ENCODE data around the gene FILIP1L. TPM values are rescaled to one million over a fixed set of nuclear protein-coding genes. Genes with fewer than 3 reads are reported as not detected.

Gene FILIP1L
- polyA plus RNA-seq, 12 donors, result 55.9 to 104 (median 65.0) TPM; not detected in 1

DNA sequence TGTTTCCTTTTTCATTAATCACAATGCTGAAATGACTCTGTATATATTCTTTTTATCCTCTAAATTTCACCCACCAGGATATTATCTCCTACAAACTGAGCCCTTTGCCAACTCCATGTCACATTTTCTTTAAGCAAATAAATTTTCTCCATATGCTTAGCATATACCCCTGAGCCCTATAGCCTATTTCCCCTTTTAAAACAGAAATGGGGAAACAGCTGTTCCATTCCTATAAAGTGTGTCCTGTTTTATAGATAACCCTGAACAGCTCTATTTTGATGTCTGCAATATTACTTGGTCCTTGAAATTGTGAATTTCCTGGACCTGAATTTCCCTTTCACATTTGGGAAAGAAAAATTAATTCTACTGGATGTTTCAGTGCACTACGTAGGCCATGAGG, 15.6 kb upstream of the FILIP1L start:
- DNase-seq, result no peak

DNA sequence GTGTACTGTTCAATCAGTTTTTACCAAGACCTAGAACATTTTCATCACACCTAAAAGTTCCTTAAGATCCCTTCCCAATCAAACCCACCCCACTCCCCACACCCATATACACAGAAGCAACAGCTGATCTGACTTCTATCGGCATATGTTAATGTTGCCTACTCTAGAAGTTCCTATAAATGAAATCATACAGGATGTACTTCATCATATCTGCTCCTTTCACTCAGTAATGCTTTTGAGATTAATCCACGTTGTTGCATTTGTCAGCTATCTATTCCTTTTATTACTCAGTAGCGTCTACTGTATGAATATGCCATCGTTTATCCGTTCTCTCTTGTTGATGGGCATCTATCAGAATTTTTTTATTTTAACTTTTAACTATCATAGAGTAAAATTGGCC, 14.3 kb upstream of the FILIP1L start:
- DNase-seq, result no peak

DNA sequence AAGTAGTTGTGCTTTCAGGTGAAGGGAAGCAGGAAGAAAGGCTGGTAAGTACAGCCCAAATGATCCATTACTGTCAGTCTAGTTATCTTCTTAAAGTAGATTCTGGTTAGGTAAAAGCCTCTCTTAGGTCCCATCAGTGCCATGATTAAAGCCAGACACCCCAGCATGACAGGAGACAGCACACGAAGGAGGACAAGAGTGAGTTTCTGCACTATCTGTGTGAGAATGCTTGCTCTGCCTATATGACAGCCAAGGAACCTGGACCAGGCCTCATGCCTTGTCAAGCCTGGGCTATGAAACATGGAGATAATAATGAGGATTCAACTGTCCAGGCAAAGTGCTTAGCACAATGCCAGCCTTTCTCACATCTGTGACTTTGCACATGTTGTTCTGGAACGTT, 13.5 kb upstream of the FILIP1L start:
- no peak for DNase-seq

DNA sequence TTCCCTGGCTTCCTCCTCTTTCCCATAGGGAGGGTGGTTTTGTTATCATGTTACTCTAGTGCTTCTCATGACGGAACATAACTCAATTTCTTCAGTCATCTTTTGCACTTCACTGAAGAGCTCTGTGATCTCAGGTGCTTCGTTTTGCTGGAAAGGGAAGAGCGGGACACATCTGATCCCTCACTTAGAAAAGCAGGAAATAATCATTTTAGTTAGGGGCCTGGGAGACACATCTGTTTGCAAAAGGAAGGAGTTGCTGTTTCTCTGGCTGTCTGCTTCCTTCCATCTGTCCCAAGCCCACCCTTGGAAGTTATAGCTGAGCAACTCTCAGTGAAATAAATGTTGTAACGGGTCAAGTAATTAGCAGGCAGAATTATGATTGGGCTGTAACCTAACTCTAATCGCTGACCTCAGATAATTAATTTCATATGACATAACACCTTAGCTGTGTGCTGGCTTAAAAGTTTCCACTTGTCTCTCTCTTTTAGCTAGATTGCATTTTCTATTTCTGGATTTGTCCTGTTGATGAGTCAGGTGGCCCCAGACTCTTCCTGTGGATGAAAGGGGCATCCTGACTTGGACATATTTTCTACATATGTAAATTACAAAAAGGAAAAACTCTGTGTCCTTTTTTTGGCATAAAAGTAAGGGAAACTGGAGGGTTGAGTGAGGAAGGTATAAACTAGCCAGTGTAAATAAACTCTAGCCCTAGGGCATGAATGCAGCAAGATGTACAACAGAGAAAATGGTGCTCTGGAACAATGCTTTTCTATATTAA, 11.0 kb upstream of the FILIP1L start:
- DNase-seq, result no peak

DNA sequence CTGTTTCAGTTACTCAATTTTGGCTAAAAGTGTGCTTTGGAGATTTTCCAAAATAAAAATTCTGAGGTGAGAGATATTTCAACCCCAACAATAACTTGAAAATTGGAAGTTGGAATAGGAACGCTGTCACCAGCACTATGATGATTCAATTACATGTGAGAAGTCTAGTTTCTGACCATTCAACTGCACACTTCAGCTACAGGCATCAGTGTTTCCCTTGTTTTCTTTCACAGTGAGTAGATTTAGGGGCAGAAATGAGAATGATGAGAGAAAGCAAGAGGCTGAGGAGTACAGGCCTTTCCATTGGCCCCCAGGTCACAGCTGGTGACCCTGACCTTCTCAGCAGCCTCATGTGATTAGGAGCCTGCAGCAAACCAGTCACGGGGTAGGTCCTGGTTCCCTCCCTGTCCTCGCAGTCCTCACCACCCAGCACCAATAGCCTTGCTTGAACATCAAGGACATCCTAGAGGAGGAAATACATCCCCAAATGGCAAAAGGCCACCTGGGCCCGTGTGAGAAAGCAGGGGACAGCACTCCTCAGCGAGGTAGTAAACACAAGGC, 10.0 kb upstream of the FILIP1L start:
- no peak for DNase-seq

DNA sequence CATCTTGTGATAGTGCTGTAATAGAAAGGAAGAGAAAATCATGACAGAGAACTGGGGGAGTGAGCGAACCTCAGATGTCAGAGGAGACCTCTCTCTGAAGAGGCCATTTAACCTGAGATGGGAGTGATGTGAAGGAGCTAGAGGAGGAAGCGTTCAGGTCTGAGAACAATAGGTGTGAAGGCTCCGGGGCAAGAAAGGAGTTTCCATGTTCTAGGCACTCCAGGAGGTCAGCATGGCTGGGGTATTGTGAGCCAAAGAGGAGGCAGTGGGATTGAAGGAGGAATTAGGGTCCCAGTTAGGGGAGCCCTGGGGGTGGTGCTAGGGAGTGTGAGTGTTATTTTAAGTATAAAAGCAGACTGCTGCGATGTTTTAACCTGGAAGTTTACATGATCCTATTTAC, 8.8 kb upstream of the FILIP1L start:
- DNase-seq, result no peak

DNA sequence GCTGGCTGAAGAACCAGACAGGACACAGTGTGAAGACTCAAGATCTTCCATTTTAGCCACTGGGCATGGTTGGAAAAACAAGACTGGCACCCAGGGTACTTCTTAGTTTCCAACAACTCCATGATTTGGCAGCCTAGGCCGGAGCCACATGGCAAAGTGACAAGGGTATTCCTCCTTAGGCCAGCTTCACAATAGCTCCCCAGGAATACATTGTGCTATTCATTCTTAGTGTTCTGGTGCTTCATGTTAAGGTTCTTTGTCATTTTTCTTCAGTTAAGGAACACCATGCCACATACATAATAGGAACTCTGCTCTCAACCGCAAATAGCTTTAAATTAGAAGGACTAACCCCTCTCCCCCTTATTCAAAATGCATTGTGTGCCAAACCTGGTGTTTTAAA, 8.0 kb upstream of the FILIP1L start:
- DNase-seq, result no peak

DNA sequence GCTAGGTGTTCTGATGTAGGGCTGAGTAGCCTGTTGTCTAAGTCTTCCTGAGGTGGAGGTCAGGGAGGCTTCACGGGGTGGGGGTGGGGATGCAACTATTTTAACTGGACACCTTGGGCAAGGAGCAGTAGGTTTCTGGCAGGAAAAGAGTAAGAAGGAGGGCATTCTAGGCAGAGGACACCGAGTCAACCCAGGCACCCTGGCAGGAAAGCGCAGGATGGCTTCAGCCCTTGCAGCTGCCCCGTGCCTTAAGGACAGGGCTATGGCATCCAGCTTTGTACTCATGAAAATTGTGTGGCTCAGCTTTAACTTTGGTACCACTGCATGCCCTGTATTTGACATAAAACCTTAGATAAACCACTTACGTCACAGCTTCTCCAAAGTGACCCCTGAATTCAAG, 6.4 kb upstream of the FILIP1L start:
- DNase-seq, result no peak

DNA sequence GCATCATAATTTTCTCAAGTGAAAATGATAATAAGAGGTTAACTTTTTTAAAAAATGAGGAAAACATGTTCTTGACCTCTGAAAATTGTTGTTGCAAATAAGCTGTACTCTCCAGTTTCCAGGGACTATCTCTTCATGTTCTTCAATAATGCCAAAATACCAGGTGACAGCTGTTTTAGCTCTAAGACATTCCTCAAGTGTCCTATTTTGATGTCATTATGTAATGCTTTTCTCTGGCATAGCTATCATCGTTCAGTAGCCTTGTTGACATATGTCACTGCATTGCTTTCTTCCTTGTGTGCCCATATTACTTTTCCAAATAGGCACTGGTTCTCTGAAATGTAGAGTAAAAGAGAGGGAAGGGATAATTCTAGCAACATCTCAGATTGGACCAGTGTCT, 5.7 kb upstream of the FILIP1L start:
- no peak for DNase-seq

DNA sequence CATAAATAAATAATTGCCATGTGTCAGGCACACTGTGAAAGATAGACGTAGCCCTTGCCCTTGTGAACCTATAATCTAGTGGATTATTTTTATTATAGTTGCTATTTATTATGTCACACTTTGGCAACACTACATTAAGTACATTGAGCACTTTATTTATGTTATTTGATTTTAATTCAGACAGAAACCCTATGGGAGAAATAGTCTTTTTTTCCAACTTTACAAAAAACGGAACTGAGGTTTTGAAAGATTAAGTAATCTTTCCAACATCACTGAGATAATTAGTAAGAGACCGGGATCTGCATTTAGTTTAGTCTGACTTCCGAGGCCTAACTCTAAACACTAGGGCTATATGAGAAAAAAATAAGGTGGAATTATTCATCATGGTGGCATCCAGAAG, 2.8 kb upstream of the FILIP1L start:
- DNase-seq, result no peak

DNA sequence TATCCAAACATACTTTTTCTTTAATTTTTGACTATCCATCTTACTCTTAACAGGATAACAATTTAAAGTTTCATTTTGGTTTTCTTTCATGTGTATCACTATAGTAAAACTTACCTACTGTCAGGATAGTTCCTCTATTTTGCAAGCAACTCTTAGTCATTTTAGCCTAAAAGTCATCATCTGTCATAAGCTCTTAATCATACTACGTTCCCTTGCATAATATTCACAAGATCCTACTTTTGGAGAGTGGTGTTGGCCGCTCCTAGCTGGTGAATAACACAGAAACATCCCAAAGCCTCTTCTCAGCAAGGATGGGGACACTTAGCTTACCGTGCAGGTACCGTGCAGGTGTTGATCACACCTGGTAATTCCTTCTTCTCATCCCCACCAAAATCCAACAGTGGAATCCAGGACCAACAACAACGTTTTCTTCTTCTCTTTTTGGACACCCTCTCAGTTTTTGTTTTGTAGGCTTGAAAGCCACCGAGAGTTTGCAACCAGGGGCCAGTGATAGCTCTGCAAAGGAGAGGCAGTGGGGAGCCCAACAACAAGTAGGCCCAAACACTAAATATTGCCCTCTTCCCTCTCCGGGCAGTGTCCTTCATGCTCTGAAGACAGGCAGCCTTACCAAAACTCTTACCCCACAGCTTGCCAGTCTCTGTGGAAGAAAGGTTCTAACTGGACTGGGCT, 433 bp downstream of the FILIP1L start:
- DNase-seq, result no peak

DNA sequence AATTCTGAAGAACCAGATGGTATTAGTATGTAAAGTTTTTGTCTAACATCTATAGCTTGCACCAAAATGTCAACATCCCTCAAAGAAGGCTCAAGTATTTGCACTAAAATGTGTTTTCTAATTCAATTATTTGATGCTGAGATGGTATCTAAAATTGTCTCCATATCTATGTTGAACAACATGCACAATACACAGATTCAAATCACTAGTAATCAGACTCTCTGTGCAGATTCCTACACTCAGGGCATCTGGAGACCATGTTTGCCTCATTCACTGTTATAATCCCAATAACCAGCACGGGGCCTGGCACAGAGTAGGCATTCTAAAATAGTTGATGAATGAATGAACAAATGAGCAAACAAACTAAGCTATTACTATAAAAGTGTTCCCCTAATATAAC, 2.6 kb downstream of the FILIP1L start:
- DNase-seq, result no peak

DNA sequence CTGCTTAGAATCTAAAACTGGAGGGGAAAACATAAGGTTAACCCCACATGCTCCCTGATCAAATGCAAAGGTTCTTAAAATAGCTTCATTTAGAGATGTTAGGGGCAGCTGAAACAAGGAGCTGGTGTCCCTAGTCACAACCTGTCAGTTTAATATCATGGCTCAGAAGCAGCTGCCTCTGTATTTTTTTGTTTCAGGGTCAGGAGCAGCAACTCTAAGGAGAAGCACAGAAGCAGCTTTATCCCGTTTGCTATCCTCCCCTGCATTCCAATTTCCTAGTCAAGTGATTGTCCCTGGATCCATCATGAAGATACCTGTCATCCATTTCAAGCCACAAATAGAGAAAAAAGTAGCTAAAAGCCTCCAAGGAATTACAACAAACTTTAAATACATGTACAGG, 4.1 kb downstream of the FILIP1L start:
- DNase-seq, result no peak

DNA sequence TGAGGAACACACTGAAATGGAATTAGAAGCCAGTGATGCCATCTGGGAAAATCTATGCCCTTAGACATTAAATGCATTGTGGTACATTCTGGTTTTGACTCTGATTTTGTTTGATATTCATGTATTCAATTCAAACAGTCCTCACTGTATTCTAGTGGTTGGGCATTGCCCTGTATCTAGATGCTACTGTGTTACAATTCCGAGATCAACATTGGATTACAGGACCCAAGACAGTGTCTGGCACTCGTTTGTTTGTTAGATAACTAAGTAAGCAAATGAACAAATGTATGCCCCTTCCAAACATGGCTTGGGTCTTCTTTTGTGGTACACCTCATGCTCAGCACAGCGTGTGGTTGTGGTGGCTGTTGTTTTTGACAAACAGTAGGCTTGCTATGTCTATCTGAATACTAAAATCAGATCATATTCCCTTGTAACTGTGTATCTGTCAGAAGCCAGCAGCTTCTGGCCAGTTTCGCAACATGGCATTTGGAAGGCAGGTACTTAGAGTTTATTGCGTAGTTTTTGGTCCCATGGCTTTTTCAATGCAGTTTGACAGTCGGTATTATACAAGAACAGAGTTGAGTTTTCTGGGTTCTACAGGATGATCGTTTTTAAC, 5.7 kb downstream of the FILIP1L start:
- DNase-seq, result no peak

DNA sequence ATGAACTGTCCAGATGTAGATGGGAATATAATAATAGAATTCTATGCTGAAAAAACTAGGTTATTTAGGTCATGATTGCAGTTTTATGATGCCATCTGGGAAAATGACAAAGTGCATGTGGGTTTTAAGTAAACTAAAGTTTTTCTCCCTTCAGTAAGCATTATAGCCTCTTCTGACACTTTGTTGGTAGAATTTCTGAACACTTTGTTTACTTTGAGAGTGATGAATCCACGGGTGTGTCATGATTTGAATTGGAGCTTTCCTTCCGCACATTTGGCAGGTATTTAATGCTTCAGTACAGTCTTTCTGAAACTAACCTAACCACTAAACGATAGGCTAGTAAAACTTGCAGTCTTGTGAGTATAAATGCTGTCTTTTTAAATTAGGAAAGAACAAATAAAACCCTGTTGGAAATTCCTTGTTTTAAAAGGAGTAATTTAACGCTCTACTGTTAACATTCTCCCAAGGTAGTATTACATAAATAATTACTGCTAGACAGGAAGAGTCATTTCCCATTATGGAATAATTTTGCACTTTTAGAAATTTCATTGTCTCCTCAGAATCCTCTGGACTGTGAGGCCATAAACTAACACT, 7.0 kb downstream of the FILIP1L start:
- no peak for DNase-seq

DNA sequence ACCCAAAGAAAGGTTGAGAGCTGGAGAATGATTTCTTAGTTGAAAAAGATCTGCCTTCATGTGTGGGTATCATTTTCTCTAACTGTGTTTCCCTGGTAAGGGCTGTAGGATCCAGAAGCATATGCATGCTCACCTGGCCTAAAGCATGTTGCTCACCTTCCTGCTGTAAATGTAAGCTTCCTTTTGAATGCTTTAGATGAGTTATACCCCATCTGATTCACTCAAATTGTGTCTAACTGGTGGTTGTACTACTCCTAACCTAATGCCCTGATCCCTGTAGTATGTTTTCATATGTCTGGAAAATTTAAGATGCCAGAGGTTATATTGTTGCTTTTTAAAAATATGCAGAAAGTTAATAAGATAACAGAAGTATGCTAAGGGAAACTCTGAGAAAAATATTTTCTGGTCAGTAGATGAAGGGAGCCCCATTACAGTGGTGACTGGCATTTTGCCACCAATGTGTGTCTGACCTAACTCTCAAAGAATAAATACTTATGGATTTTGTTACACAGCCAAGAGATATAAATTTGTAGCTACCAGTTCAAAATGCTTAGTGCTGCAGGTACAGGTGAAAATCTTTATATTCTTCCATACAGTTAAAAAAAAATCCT, 7.7 kb downstream of the FILIP1L start:
- no peak for DNase-seq

DNA sequence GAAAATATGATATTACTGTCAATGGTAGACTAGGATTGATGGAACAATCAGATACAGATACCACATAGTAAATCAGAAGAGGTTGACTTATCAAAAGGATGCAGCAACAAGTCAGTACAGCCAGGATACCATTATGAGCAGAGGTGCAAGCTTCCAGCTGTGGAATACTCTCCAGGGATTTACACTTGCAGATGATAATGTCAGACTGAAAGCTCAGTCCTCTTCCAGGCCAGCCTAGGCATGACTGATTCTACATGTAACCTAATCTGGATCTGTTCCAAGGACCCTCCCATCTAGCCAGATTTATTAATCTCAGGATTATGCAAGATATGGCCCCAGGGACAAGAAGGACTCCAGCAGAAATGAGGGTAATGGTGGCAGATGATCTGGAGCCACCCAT, 8.2 kb downstream of the FILIP1L start:
- DNase-seq, result no peak

DNA sequence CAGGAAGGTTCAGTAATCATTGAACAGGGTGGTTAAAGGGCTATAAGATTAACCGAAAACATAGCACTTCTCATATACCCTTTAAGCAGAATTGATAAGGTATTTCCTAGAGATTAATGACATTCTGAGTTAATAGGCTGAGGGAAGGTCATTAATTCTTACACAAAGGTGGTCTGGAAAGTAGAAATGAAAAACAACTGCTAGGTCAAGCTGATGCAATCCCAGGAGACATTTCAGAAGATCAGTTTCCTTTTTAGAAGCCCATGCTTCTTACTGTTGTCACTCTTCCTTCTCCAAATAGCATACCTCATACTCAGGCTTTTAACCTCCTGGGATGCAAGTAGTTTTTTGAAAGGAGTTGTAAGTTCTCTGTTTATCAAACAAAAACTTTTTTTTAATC, 8.8 kb downstream of the FILIP1L start:
- DNase-seq, result no peak

DNA sequence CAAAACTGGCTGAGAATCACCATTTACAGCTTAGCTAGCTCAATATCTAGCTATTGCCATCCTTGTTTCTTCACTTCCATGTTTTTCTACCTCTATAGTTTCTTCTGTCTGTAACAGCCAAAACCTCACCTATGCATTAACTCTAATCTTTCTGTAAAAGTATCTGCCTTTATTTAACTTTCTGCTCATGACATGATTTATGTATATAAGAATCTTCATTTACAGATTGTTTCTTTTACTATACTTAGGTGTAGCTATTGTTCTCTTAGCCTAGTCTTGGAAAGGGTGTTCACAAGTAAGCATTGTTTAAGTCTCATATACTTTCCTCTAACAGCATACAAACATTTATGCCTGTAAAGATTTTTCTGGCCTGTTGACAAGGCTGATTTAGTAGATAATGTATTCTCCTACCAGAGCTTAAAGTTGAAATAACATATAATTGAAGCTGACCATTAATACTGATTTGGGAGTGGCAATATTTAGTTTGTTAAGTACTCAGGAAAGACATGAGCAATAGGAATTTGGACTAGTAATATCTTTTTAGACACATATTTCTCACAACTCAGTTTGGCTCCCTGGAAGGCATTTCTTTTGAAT, 9.4 kb downstream of the FILIP1L start:
- DNase-seq, result no peak

DNA sequence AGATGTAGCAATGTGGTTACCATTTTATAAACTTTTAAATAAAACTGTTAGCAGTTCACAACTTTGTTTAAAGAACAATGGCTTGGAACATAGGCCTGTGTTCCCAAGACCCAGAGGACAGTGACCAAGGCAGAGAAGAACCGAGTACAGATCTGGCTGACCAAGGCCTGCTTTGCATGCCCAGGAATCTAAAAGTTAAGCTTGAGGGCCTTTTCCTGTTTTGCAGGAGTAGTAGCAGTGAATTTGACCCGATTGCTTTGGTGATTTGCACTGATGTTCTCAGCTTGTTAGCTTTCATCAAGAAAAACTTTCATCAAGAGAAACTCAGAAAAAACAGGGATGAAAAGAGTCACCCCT, 9.9 kb downstream of the FILIP1L start:
- no peak for DNase-seq

DNA sequence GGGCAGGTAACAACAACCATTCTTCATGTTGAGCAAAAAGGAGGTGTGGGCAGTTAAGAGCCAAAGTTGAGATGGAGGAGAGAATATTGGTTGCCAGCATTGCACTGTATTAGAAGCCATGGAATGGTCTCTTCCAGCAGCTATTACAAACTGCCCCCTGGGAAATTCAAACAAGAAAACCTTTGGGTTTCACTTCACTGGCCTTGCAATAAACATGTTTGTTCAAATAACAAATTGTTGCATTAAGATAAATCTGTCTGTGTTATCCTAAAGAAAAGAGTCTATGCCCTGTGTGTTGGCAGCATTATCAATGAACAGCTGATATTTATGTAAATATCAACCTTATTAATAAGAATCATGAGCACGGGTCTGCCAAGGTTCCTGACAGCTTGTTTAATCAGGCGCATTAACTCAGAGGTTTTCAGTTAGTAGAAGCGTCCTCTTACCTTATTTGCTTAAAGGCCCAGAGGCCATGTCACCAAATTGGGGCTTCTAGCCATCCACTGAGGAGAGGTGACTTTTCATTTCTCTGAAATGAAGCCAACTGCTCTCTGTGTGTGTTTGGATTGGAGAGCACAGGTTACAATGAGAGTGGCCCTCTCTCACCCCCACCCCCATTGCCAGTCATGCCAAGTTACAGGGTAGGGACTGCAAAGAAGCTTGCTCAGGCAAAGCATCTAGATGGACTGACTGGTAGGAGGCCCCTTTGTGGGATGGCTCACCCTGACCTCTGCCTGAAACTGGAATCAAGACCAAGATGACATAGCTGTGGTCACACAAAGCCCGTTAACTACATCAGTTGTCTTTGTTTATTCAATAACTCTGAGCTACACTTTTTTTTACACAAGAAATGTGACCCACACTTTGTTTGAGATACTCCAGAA, 10.5 kb downstream of the FILIP1L start:
- no peak for DNase-seq

All from muscle of arm (tissue), 12 donors.